HL-60/S4 (cell line): Measurements from ENCODE around the gene EPHA6.

ENCODE experiments used
- in situ Hi-C: fragments of 300-500 bp; cut with MboI; formaldehyde crosslinking; loops from 2 replicates; pipeline ENCODE4 v1.14.3; 2022; ENCODE audit warnings: low sequenced_read_pairs

EPHA6 gene

DNA sequence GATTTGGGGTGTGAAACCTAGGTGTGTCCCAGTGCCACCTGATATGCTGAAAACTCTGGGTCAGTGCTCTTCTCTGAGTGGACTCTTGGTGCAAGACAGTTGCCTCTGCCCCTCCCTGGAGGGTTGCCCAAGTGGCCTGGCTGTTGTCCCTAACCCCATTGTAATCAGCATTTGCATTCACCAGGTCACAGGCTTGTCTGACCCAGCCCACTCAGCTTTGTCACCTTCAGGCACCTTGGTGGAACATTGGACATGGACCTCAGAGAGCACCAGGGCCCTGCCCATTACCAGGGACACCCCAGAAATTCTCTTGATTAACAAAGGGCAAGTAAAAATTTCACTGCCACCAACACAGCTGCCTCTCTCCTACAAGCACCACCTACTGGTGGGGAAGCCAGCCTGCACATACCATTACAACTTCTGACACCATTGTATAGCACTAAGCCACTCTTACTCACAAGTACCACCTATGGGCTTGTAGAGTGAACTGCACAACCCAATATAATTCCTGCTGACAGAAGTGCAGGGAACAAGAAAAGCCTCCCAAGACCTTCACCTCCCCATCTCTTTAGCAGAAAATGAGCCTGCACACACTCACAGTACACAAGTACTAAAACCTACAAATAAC lies 324.6 kb downstream of the EPHA6 start:
- in situ Hi-C loops, result no loop called here

DNA sequence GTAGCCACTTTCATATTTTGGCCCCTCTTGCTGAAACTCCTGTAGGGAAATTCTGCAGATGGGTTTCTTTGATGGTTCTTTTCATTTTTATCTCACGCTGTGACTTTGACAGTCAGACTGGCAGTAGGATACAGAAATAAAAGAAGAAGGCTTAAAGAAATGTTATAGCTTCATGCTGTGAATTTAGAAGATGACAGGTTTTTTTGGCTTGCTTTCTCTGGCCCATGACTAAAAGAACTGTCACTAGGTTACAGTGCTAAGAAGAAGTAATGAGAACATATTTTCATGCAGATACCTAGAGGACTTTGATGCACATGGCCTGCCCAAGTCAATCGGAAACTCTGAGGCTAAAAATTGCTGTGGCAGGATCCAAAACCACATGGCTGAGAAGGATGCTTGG lies 334.5 kb downstream of the EPHA6 start:
- in situ Hi-C loops, result no loop called here

DNA sequence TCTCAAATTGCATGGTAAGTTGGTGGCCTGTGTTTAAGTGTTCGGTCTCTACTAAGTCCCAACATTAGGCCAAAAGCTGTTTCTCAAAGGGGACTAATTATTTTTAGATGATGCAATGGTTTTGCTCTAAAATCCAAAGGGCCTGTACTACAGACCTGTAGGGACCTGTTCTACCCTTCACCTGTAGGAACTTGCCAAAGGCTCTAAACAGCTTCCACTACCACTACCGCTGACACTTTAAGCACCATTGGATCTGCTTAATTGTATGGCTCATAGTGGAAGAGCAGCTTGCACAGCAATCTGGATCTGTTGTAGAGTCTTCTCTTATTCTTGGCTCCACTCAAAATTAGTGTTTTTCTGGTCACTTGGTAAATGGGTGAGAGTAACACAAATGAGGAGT lies 346.8 kb downstream of the EPHA6 start:
- in situ Hi-C loops, result no loop called here

DNA sequence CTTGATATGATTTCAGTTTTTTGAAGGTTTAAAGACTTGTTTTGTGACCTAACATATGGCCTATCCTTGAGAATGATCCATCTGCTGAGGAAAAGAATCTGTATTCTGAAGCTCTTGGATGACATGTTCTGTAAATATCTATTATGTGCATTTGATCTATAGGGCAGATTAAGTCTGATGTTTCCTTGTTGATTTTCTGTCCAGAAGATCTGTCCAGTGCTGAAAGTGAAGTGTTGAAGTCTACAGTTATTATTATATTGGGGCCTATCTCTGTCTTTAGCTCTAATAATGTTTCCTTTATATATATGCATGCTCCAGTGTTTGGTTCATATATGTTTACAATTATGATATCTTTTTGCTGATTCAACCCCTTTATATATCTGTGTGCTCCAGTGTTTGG lies 362.8 kb downstream of the EPHA6 start:
- in situ Hi-C loops, result no loop called here

DNA sequence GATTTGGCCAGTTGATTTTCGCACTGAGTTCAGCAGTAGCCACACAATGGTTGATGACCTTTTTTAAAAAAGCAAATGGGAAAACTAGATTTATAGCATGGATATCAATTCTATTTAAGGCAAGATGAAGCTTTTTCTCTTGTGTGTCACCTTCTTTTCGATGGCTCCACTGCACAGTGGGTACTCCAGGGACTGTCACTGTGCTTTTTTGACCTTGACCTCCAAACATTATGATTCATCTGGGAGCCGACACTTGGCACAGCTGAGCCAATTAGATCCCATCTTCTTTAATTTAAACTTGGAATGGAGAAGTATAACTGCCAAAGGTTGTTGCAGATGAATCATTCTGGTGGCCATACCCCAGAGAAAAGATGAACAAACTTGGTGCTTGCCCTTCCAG lies 367.3 kb downstream of the EPHA6 start:
- in situ Hi-C loops, result no loop called here

DNA sequence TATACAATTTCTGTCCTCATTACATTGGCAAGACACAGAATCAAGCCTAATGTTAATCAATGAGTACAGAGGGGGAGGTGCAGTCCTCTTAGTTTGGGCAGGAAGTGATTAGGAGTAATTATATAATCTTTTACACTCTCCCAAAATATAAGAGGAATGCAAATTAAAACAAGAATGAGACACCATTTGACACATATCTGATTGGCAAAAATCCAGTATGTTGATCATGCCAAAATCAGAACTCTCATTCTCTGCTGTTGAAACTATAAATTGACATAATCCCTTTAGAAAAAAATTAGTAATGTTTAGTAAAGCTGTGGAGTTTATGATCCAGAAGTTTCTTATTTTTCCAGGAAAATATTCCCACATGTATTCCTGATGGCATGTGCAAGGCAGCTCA lies 373.4 kb downstream of the EPHA6 start:
- in situ Hi-C loops, result no loop called here

DNA sequence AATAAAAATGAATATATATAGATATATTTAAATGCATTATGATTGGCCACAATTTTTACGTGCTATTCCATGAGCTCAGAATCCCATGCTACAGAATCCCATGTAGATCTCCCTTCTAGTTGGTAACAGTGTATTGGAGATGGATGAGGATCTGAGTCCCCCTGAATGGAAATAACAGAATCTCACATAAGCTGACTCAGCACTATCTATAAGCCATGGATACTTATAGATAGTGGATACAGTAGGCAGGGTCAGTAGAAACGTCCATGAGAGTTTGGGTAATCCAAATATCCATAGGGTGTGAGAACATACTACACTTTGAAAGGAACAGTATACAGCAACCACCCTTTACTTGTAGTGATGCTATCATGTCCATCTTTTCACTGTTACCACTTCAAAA lies 375.4 kb downstream of the EPHA6 start:
- in situ Hi-C loops, result no loop called here

DNA sequence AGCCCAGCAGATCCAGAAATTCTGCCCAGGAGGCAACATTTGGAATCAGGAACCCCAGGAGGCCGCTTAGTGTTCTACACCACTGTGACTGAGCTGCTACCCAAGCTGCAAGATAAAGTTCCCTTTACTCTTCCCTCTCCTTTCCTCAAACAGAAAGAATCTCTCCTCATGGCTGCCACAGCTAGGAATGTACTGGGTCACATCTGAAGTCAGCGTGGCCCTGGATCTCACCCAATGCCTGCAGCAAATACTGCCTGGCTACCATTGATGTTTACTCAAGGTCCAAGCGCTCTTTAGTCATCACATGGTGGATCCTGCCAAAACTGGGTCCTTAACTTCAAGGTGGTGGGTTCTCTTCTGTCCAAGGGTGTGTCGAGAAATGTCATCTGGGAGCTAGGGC lies 382.7 kb downstream of the EPHA6 start:
- in situ Hi-C loops, result no loop called here

DNA sequence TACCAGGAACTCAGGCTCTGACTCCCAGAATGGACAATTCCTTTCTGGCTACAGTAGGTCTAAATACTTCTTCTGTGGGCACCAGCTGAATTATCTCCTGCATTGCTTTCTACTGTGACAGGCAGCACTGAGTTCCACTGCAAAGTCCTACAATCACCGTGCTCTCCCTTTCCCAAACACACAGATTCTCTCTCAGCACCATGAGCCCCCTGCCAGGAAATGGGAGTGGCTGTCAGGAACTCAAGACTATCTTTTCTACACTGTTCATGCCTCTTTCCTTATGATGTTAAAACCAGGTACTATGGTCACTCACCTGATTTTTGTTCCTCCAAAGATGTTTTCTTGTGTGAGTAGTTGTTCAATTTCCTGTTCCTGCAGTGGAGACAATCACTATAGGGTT lies 383.4 kb downstream of the EPHA6 start:
- in situ Hi-C loops, result no loop called here

DNA sequence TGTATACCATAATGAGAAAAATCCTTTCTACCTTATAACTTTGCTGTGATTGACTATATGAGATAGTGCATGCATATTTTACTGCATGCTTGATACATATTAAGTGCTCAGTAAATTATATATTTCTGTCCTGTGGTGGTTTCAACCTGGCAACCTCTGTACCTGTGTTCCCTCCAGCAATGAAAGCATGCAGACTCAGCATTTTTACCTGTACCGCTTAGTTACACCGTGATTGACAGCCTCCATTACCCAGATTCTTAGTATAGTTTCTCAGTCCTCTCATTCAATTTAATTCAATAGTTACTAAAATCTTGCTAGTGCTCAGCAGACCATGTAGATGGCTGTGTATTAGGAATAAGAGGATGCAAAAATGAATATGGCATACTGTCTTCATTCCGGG lies 386.0 kb downstream of the EPHA6 start:
- in situ Hi-C loops, result no loop called here

DNA sequence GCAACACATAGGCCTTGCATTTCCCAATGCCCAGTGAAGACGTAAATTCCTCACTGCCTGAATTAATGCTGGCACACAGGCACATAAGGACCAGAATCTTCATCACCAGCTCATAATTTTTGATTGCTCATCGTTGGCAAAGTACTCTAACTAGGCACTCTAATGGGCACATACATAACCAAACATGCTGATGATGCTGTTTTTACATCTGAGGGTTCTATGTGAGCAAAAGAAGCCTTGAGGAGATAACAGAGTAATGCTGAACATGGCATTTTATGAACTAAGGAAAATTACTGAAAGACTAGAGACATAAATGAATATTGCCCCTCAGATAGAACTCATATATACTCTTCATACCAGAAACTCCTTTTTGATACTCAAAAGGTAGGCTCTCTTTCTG lies 387.4 kb downstream of the EPHA6 start:
- in situ Hi-C loops, result no loop called here

DNA sequence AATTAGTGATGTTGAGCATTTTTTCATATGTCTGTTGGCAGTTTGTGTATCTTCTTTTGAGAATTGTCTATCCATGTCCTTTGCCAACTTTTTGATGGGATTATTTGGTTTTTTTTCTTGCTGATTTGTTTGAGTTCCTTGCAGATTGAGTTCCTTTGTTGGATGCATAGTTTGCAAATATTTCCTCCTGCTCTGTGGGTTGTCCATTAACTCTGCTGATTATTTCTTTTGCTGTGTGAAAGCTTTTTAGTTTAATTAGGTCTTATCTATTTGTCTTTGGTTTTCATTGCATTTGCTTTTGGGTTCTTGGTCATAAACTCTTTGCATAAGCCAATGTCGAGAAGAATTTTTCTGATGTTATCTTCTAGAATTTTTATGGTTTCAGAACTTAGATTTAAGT lies 414.6 kb downstream of the EPHA6 start:
- in situ Hi-C loops, result no loop called here

DNA sequence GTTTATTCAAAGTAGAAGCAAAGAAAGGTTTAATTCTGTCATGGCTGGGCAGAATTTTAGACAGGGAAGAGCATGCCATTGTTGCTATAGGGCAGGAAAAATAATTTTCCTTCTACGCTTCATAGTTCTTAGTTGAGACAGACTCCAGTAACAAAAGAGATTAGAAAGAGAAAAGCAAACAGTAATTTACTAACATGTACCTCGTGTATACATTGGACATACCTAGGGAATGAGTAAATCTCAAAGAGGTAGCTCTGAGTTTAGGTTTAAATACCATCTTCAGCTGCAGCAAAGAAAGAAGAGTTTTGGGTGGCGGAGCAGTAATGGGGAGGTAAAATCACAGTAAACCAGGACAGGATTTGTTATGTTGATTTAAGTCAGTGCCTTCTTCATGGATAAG lies 416.1 kb downstream of the EPHA6 start:
- in situ Hi-C loops, result no loop called here

DNA sequence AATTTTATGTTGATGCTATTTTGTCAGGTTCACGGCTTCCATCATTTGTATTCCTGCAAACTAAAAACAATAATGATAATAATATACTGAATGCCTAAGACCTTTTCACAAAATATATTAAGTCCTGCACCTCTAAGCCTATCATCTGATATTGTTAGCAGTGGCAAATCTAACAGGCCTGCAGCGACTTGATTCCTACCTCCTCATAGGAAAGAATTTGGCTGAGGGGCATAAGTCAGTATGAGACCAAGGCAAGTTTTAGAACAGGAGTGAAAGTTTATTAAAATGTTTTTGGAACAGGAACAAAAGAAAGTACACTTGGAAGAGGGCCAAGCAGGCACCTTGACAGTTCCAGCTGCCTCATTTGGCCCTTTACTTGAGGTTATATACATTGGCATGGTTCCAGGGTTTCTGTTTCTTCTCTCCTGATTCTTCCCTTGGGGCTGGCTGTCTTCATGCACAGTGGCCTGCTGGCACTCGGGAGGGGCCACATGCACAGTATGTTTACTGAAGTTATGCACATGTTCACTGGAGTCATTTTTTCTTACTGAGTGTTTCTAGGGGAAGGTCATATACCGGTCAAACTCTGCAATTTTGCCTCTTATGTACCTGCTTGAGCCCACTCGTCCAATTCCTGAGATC lies 418.1 kb downstream of the EPHA6 start:
- in situ Hi-C loops, result no loop called here

DNA sequence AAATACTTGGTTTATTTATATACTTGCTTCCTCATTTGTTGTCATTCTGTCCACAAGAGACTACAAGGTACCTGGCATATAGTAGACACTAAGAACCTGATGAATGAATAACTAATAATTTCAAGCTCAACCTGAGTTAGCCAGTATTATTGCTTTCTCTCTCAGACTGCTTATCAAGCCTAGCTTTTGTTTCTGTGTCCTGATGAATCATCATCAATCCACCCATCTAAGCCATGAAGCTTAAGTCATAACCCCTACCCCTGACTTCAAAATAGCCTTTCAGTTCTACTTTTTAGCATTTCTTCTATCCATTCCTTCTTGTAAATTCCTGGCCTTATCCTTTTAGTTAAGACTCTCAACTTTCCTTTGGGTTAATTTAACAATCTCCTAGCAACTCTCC lies 420.8 kb downstream of the EPHA6 start:
- in situ Hi-C loops, result no loop called here

DNA sequence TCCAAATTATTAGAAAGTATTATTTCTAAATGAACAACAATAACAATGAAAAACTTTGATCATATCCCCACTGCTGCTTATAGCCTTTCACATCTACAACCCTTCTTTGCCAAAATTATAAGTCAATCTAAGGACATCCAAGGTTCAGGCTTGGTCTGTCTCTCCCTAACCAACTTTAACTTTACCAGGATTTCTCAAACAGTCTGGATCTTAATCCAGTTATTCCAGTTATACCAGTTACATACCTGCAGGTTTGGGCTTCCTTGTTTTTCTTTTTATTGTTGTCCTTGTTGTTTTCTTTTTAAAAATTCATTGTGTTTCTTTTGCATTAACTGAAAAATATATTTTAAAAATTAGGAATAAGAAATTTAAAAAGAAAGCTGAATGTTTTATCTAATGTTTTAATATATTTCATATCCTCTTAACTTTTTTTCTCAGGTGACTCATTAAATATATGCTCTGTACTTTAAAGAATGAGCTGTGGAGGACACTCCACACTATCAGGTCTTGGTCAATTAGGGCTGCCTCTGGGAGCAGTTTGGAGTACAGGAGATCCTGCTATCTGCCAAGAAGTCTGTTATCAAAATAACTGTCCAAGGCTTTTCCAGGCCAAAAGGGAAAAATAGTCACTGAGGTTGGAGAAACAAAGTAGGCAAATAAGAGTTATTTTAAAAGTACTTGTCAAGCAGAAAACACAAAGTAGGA lies 421.4 kb downstream of the EPHA6 start:
- in situ Hi-C loops, result no loop called here

DNA sequence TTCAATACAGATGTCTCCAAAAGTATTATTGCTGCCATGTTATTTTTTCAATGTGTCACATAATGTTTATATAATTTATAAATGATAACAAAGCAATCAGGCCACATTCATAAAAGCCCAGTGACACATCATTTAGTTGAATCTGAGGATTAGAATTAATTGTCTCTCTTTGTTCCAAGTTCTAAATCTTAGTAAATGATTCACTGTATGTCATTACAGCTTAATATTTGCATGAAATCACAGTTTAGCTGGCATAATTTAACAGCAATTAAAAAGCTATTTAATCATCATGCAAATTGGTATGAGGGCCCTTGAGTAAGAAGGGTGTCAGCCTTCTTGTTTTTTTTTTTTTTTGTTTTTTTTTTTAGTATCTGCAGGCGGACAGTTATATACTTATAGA lies 427.0 kb downstream of the EPHA6 start:
- in situ Hi-C loops, result no loop called here

DNA sequence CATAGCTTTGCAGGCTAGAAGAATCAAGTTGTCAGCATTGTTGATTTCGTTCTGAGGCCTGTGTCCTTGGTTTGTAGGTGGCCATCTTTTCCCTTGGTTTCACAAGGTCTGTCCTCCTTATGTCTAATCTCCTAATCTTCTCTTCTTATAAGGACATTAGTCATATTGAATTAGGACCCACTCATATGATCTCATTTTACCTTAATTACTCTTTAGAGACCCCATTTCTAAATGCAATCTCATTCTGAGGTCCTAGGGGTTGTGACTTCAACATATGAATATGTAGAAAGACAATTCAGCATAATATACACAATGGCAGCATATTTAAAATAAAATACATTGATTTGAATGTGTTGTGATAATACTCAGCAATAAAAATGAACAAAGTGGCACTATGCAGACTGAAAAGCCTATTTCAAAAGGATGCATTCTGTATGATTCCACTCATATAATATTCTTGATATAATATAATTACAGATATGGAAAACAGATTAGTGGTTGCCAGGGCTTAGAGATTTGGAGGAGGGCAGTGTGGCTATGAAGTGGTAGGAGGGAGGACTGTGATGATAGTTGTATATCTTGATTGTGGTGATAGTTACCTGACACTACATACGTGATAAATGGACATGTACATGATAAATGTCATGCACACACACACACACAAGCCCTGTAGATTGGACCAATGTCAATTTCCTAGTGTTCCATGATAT lies 431.0 kb downstream of the EPHA6 start:
- in situ Hi-C loops, result no loop called here

DNA sequence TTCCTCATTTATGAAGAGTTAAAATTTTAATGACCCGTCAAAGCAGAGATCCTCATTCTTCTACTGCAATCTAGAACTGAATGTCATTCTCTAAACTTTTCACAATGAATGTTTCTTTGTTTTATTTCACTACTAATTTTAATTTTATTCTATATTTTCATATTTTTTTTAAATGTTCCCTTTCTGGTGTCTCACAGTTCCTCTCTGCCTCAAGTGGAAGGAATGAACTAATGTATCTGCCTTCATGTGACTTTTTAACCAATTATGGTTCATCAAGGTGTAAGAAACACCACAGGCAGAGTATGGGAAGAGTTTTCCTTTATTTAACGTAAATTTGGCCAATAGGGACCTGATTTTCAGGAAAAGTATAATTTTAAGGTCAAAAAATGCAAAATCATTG lies 441.7 kb downstream of the EPHA6 start:
- in situ Hi-C loops, result no loop called here

DNA sequence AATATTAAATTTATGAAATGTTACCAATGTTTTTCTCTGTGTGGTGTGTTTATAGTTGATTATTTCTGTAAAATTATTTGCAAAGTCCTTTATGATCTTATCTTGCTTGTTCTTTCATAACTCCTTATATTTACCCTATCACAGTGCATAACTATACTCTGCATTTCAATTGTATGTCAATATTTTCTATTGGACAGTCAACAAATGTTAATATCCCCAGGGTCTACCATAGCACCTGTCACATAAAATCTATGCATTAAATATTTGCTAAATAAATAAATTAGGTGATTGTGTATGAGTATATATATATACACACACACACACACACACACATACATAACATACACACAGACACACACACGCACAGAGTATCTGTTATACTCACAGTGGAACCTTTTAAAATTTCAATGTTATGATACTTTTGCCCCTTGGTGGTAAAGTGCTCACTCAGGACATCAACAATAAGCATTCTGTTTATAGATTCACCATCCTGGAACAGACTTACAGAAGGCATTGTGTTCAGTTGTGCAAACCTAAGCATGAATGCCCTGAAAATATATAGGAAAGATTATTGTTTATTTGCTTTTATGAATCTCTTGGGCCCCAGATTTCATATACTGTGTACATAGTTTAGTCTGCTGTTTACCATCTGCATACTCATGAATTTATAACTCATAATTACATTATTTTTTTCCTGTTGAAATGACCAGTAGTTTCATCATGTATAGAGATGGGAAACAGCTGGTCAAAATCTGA lies 443.7 kb downstream of the EPHA6 start:
- in situ Hi-C loops, result no loop called here

DNA sequence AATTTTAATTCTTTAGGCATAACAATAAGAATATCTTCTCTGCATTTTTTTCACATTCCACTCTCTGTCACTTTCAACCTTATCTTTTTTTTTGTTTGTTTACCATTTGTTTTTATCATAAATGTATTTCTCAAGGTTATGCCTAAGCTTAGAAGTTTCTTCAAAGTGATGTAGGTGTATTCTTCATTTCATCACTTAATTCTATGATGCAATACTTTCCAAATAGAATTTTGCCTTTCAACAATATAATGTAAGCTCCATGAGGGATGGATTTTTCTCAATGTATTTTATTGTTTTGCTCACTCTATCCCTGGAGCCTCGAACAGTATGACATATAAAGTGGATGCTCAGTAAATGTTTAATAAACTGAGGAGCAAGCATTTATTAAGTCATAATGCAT lies 444.9 kb downstream of the EPHA6 start:
- in situ Hi-C loops, result no loop called here
